HL-60 (cell line): ENCODE measurements around the gene UPK1A.

Source experiments
- CTCF ChIP-seq: IDR thresholded peaks from one replicate; pipeline ENCODE4 v1.5.1; 2011; ENCODE audit warnings: low read length, control low read depth, inconsistent platforms; ENCODE audit not compliant: insufficient read depth
- REST ChIP-seq: IDR thresholded peaks from 2 replicates; pipeline ENCODE4 v1.6.1; 2012; ENCODE audit warnings: low read depth; ENCODE audit not compliant: insufficient replicate concordance

- no peak for TF ChIP-seq CTCF
- peak; percentile 79 for TF ChIP-seq REST
Observed at GRCh38 chr19:35644206-35644986, 21.9 kb upstream of the UPK1A start.
